ENCODE data around the gene DEAF1. TPM values are rescaled to one million over a fixed set of nuclear protein-coding genes. Genes with fewer than 3 reads are reported as not detected.

The DEAF1 gene
- total and polyA plus RNA-seq, 9 of the 15 experiments (the other 6 are each of a cell fraction or from before 2014, with no cell fraction given) = 2.0 to 69.1 (median 26.8) TPM

DNA sequence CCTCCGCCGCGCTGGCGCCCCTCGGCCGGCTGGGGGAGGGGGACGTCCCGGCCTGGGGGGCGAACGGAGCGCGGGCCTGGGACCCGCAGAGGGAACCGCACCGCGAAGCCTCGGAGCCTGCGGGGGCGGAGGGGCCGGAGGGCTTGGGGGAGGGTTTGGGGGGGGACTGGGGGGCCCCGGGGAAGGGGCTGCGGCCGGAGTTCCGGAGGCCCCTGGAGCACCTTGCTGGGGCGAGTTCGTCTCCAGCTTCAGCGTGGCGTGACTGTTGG is 67.8 kb downstream of the DEAF1 start (continued):
- TF ChIP-seq, protein P1, sequence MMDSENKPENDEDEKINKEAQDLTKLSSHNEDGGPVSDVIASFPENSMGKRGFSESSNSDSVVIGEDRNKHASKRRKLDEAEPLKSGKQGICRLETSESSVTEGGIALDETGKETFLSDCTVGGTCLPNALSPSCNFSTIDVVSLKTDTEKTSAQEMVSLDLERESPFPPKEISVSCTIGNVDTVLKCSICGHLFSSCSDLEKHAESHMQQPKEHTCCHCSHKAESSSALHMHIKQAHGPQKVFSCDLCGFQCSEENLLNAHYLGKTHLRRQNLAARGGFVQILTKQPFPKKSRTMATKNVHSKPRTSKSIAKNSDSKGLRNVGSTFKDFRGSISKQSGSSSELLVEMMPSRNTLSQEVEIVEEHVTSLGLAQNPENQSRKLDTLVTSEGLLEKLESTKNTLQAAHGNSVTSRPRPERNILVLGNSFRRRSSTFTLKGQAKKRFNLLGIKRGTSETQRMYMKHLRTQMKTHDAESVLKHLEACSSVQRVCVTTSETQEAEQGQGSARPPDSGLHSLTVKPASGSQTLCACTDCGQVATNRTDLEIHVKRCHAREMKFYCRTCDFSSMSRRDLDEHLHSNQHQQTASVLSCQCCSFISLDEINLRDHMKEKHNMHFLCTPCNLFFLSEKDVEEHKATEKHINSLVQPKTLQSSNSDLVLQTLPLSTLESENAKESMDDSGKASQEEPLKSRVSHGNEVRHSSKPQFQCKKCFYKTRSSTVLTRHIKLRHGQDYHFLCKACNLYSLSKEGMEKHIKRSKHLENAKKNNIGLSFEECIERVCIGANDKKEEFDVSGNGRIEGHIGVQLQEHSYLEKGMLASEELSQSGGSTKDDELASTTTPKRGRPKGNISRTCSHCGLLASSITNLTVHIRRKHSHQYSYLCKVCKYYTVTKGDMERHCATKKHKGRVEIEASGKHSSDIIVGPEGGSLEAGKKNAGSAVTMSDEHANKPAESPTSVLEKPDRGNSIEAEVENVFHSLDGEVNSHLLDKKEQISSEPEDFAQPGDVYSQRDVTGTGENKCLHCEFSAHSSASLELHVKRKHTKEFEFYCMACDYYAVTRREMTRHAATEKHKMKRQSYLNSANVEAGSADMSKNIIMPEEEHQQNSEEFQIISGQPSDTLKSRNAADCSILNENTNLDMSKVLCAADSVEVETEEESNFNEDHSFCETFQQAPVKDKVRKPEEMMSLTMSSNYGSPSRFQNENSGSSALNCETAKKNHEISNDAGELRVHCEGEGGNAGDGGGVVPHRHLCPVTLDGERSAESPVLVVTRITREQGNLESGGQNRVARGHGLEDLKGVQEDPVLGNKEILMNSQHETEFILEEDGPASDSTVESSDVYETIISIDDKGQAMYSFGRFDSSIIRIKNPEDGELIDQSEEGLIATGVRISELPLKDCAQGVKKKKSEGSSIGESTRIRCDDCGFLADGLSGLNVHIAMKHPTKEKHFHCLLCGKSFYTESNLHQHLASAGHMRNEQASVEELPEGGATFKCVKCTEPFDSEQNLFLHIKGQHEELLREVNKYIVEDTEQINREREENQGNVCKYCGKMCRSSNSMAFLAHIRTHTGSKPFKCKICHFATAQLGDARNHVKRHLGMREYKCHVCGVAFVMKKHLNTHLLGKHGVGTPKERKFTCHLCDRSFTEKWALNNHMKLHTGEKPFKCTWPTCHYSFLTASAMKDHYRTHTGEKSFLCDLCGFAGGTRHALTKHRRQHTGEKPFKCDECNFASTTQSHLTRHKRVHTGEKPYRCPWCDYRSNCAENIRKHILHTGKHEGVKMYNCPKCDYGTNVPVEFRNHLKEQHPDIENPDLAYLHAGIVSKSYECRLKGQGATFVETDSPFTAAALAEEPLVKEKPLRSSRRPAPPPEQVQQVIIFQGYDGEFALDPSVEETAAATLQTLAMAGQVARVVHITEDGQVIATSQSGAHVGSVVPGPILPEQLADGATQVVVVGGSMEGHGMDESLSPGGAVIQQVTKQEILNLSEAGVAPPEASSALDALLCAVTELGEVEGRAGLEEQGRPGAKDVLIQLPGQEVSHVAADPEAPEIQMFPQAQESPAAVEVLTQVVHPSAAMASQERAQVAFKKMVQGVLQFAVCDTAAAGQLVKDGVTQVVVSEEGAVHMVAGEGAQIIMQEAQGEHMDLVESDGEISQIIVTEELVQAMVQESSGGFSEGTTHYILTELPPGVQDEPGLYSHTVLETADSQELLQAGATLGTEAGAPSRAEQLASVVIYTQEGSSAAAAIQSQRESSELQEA (IDR thresholded peaks at IDR 0.05; ENCODE audit: low read depth) = no peak
- TF ChIP-seq SETDB1 (IDR thresholded peaks at IDR 0.05; ENCODE audit: low read length) (no peak), ELF1 (tag; IDR thresholded peaks at IDR 0.05) (no peak), ESRRA (IDR thresholded peaks at IDR 0.05; ENCODE audit: borderline replicate concordance, low read depth) (no peak), TCF7 (IDR thresholded peaks at IDR 0.05; ENCODE audit: borderline replicate concordance) (no peak)
- TF ChIP-seq, protein P2, sequence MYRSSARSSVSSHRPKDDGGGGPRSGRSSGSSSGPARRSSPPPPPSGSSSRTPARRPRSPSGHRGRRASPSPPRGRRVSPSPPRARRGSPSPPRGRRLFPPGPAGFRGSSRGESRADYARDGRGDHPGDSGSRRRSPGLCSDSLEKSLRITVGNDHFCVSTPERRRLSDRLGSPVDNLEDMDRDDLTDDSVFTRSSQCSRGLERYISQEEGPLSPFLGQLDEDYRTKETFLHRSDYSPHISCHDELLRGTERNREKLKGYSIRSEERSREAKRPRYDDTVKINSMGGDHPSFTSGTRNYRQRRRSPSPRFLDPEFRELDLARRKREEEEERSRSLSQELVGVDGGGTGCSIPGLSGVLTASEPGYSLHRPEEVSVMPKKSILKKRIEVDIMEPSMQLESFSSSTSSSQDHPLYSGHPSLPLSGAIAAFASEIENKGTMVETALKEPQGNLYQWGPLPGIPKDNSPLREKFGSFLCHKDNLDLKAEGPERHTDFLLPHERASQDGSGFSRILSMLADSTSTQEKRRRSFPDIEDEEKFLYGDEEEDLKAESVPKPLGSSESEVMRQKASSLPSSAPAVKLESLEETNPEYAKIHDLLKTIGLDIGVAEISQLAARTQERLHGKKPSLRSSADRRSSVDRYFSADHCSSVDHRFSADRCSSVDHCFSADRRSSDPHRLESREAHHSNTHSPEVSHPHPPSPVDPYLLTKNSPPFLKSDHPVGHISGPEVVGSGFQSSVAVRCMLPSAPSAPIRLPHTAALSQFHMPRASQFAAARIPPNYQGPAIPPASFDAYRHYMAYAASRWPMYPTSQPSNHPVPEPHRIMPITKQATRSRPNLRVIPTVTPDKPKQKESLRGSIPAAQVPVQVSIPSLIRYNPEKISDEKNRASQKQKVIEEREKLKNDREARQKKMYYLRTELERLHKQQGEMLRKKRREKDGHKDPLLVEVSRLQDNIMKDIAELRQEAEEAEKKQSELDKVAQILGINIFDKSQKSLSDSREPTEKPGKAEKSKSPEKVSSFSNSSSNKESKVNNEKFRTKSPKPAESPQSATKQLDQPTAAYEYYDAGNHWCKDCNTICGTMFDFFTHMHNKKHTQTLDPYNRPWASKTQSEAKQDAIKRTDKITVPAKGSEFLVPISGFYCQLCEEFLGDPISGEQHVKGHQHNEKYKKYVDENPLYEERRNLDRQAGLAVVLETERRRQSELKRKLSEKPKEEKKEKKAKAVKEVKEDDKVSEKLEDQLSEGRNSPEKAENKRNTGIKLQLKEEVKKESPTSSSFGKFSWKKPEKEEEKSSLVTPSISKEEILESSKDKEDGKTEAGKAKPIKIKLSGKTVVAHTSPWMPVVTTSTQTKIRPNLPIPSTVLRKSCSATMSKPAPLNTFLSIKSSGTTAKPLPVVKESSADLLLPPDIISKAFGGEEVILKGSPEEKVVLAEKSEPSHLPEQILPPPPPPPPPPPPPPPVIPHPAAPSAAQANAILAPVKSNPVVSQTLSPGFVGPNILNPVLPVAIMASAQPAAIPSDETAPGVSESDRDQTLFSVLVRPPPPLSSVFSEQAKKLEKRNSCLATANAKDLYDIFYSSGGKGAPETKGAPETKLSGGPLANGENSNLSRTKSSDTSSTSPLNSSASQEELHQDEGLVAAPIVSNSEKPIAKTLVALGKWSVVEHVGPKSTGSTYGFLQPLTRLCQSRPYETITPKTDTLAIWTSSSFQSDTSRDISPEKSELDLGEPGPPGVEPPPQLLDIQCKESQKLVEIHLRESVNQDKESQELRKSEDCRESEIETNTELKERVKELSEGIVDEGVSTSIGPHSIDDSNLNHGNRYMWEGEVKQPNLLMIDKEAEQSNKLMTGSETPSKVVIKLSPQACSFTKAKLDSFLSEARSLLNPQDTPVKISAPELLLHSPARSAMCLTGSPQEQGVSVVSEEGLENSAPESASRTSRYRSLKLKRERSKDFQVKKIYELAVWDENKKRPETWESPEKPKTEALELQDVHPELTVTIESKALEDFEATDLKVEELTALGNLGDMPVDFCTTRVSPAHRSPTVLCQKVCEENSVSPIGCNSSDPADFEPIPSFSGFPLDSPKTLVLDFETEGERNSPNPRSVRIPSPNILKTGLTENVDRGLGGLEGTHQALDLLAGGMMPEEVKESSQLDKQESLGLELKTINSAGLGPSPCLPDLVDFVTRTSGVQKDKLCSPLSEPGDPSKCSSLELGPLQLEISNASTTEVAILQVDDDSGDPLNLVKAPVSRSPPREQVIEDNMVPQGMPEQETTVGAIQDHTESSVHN (IDR thresholded peaks at IDR 0.05; ENCODE audit: borderline replicate concordance in 1 of 2, low read depth in 1 of 2) = no peak
